ENCODE results near the gene TMEM51. TPM values are rescaled to one million over a fixed set of nuclear protein-coding genes. Genes with fewer than 3 reads are reported as not detected.

The TMEM51 gene
- total RNA-seq, 1 experiment from 2014 or later, result 47.6 TPM

GRCh38 chr1:15196069-15196468, 42.5 kb downstream of the TMEM51 start:
- CTCF ChIA-PET, result interaction anchor here (2.3 kb wide), 1 partner anchor 42 kb away, joined by 6 read pairs; the partner anchor contains the start of gene TMEM51
- intact Hi-C loops (cut with micrococcal nuclease; ENCODE audit: unreplicated experiment), result no loop called here
- Mint-ChIP-seq H3K27me3 (ENCODE audit: unreplicated experiment) (no peaks in the 10 kb centered on the region), H3K27ac (ENCODE audit: unreplicated experiment) (no peak overlapping the region), H3K4me3 (ENCODE audit: low read depth, unreplicated experiment) (no peak overlapping the region), H3K9me3 (ENCODE audit: low read depth, unreplicated experiment) (no peaks in the 10 kb centered on the region), H3K36me3 (ENCODE audit: insufficient read depth, unreplicated experiment) (peaks cover 51% of the 10 kb centered on the region), H3K4me1 (ENCODE audit: low read depth, unreplicated experiment) (peaks cover 73% of the 10 kb centered on the region)
- no peak for DNase-seq
- TF ChIP-seq CTCF (IDR thresholded peaks at IDR 0.05; ENCODE audit: unreplicated experiment), result no peak
- BruUV-seq (replicated peaks), result no TSS peak

GRCh38 chr1:15196807-15197530, 43.4 kb downstream of the TMEM51 start:
- peak overlapping the region; percentile 21 for H3K4me3 Mint-ChIP-seq (ENCODE audit: low read depth, unreplicated experiment)
- intact Hi-C loops (cut with micrococcal nuclease; ENCODE audit: unreplicated experiment), result no loop called here
- DNase-seq, result peak; percentile 51
- H3K4me1 Mint-ChIP-seq (ENCODE audit: low read depth, unreplicated experiment), result peaks cover 65% of the 10 kb centered on the region
- no TSS peak for BruUV-seq (replicated peaks)
- CTCF ChIA-PET, result interaction anchor here (2.3 kb wide), 1 partner anchor 43 kb away, joined by 6 read pairs; the partner anchor contains the start of gene TMEM51
- TF ChIP-seq CTCF (IDR thresholded peaks at IDR 0.05; ENCODE audit: unreplicated experiment), result no peak
- H3K27me3 Mint-ChIP-seq (ENCODE audit: unreplicated experiment), result no peaks in the 10 kb centered on the region
- H3K36me3 Mint-ChIP-seq (ENCODE audit: insufficient read depth, unreplicated experiment), result peaks cover 45% of the 10 kb centered on the region
- H3K27ac Mint-ChIP-seq (ENCODE audit: unreplicated experiment), result peak overlapping the region; percentile 82
- no peaks in the 10 kb centered on the region for H3K9me3 Mint-ChIP-seq (ENCODE audit: low read depth, unreplicated experiment)

GRCh38 chr1:15197591-15198447, 44.3 kb downstream of the TMEM51 start:
- H3K4me1 Mint-ChIP-seq (ENCODE audit: low read depth, unreplicated experiment), result peaks cover 72% of the 10 kb centered on the region
- peak overlapping the region; percentile 82 for H3K27ac Mint-ChIP-seq (ENCODE audit: unreplicated experiment)
- intact Hi-C loops (cut with micrococcal nuclease; ENCODE audit: unreplicated experiment), result no loop called here
- BruUV-seq (replicated peaks), result no TSS peak
- TF ChIP-seq CTCF (IDR thresholded peaks at IDR 0.05; ENCODE audit: unreplicated experiment), result no peak
- H3K4me3 Mint-ChIP-seq (ENCODE audit: low read depth, unreplicated experiment), result peak overlapping the region; percentile 40
- no peak for DNase-seq
- peaks cover 52% of the 10 kb centered on the region for H3K36me3 Mint-ChIP-seq (ENCODE audit: insufficient read depth, unreplicated experiment)
- no peaks in the 10 kb centered on the region for H3K9me3 Mint-ChIP-seq (ENCODE audit: low read depth, unreplicated experiment)
- CTCF ChIA-PET, result interaction anchor here (1.7 kb wide), 1 partner anchor 19 kb away, joined by 5 read pairs; no protein-coding TSS in a partner anchor
- H3K27me3 Mint-ChIP-seq (ENCODE audit: unreplicated experiment), result no peaks in the 10 kb centered on the region

GRCh38 chr1:15198684-15199083, 45.1 kb downstream of the TMEM51 start:
- Mint-ChIP-seq H3K36me3 (ENCODE audit: insufficient read depth, unreplicated experiment) (peaks cover 55% of the 10 kb centered on the region), H3K4me3 (ENCODE audit: low read depth, unreplicated experiment) (peak overlapping the region; percentile 40), H3K27me3 (ENCODE audit: unreplicated experiment) (no peaks in the 10 kb centered on the region), H3K9me3 (ENCODE audit: low read depth, unreplicated experiment) (no peaks in the 10 kb centered on the region), H3K27ac (ENCODE audit: unreplicated experiment) (peak overlapping the region; percentile 82), H3K4me1 (ENCODE audit: low read depth, unreplicated experiment) (peaks cover 79% of the 10 kb centered on the region)
- DNase-seq, result no peak
- intact Hi-C loops (cut with micrococcal nuclease; ENCODE audit: unreplicated experiment), result no loop called here
- TF ChIP-seq CTCF (IDR thresholded peaks at IDR 0.05; ENCODE audit: unreplicated experiment), result no peak
- CTCF ChIA-PET, result interaction anchor here (1.7 kb wide), 1 partner anchor 20 kb away, joined by 5 read pairs; no protein-coding TSS in a partner anchor
- no TSS peak for BruUV-seq (replicated peaks)

All from Calu3 (cell line).